GM12874 (cell line): ENCODE measurements around the gene ATP5MC3.

Experiments used
- TF ChIP-seq, protein P1 (sequence below): IDR thresholded peaks from 2 replicates; pipeline ENCODE4 v1.5.1; 2011; ENCODE audit warnings: low read depth, mild to moderate bottlenecking, control low read depth, low read length, moderate library complexity; ENCODE audit not compliant: insufficient read depth

ATP5MC3 gene

DNA sequence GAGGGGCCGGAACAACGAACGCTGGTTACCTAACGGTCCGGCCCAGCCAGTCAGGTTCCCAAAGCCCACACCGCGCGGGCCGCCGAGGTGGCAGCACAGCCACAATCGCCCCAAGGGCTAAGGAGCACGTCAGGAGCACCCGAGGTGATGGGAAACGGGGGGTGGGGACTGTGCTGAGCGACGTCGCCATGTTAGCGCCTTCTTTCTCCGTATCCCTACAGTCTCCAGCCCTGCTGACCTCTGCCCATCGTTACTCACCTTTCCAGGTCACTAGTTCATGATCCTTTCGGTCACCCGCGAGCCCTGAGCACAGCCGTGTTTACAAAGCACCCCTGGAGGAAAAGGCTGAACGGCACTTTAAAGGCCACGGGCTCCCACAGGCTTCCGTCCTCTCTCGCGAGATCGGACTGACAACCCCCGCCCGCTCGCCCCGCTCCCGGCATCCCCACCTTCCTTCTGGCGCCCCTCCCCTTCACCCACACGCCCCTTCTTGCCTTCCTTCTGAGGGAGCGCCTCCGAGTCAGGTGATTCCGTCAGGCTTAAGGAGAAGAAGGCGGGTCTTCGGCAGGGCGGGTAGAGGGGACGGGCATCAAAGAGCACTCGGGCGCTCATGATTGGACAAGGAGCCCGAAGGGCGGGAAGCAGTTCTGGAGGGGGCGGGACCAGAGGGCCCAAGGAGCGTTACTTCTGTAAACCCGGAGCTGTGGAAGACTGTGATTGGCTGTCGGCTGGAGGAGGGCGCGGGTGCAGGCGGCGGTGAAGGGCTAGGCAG, 13.5 kb downstream of the ATP5MC3 start, which contains the start of gene ATF2:
Gene ATF2 (minus strand): TSS at position 412 of the 772 bp plus-strand sequence. CDS start 31,760 bp downstream, outside the sequence.
- TF ChIP-seq, protein P1, sequence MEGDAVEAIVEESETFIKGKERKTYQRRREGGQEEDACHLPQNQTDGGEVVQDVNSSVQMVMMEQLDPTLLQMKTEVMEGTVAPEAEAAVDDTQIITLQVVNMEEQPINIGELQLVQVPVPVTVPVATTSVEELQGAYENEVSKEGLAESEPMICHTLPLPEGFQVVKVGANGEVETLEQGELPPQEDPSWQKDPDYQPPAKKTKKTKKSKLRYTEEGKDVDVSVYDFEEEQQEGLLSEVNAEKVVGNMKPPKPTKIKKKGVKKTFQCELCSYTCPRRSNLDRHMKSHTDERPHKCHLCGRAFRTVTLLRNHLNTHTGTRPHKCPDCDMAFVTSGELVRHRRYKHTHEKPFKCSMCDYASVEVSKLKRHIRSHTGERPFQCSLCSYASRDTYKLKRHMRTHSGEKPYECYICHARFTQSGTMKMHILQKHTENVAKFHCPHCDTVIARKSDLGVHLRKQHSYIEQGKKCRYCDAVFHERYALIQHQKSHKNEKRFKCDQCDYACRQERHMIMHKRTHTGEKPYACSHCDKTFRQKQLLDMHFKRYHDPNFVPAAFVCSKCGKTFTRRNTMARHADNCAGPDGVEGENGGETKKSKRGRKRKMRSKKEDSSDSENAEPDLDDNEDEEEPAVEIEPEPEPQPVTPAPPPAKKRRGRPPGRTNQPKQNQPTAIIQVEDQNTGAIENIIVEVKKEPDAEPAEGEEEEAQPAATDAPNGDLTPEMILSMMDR, result no peak

DNA sequence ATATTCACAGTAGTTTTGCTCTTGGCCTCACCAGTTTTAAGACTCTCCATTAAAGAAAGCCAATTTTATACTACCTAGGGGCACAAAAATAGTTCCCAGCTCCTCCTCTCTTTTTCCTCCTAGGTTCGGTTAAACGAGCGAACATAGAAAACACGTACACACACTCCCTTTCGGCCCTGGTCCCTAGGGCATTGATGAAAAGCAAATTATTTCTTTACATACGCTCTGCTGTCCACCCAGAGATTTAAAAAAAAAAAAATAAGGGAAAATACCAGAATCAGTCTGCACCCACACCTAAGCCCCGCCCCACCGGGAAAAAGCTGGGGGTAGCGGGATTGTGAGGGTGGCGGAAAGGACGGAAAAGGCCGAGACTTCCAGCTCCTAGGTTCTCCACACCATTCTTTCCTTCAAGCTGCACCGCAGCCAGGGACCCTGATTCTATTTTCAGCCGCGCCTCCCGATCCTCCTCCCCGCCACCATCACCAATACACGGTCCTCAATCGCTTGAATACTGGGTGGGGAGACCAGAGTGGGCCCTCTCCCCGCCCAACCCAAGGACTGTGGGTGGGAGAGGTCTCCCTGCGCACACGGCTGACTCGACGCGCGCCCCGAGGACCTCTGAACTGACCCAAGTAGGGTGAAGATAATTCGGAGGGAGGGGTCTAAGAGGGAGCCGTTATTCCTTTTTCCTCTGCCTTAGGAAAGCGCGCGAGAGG, 14.3 kb downstream of the ATP5MC3 start:
- TF ChIP-seq, protein P1, result no peak

DNA sequence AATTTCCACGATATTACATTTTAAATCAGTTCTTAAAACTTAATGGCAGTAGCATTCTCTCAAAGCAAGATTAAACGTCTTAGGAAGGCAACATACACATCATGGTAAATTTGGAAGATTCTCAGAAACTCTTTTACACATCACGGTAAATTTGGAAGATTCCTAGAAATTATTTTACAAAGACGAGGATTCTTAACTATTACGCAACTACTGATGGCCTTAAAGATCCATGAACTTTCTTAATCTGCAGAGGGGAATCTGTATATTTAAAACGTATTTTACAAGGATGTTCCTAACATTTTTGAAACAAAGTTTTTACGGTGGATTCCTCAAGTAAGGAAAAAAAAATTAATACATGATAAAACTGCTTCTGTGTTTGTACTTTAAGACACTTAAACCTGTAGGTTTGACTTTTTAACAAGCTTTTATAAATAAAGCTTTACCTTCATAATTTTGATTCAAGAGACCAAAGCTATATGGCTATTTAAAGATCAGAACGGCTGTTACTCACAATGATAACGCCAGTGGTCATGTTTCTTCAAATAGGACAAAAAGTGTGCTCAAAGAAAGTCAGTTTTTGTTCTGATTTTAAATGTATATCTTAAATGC, 15.2 kb downstream of the ATP5MC3 start:
- TF ChIP-seq, protein P1, result no peak

DNA sequence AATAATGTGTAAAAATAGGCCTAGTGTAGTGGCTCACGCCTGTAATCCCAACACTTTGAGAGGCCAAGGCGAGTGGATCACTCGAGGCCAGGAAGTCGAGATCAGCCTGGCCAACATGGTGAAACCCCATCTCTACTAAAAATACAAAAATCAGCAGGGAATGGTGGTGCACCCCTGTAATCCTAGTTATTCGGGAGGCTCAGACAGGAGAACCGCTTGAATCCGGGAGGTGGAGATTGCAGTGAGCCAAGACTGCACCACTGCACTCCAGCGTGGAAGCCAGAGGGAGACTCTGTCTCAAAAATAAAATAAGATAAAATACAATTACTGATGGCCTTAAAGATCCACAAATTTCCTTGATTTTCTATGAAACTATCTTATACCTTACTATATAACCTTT, 17.3 kb downstream of the ATP5MC3 start:
- TF ChIP-seq, protein P1, result no peak

DNA sequence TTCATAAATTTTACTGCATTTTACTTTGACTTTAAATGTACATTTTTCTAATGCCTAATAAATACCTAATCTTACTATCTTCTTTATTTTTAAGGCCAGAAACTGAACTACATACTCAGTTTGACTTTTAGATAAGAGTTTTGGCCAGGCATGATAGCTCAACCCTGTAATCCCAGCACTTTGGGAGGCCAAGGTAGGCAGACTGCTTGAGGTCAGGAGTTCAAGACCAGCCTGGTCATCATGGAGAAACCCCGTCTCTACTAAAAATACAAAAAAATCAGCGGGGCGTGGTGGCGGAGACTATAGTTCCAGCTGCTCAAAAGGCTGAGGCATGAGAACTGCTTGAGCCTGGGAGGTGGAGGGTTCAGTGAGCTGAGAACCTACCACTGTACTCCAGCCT, 22.6 kb downstream of the ATP5MC3 start:
- TF ChIP-seq, protein P1, result no peak

DNA sequence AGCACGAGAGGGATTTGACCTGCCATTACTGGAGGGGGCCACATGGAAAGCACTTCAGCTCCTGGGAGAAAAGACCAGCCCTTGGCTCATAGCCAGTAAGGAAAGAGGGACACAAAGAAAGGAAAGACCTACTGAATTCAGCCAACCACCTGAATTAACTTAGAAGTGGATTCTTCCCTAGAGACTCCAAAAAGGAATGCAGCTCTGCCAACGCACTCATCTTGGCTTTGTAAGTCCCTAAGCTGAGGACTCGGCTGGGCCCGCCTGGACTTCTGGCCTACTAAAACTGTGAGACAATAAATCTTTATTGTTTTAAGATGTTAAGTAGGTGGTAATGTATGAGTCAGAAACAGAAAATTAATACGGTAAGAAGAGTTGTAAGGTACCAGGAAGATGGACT, 25.0 kb downstream of the ATP5MC3 start:
- TF ChIP-seq, protein P1, result no peak

DNA sequence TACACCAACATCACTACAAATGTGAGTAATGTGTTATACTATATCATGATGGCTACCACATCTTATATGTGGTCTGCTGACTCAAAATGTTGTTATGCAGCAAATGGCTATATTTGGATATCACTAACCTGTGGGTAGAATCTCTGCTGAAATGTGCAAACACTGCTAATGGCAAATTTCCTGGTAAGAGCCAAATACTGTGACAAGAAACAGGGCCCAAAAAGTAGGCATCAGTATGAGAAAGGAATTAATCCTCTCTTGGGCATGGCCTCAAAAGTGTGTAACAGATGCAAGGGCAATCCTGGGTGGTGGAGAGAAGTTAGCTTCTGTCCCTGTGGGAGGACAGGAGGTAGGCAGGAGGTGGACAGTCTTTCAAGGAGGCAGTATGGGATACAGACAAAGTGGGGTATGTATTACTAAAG, 26.8 kb downstream of the ATP5MC3 start:
- TF ChIP-seq, protein P1, result no peak
